Activated T-cell treated with anti-CD3 and anti-CD28 coated beads, Interleukin-2, amount 50 U/mL, for 72 hours (primary cell): ENCODE data around the gene ZFAND6. TPM values are rescaled to one million over a fixed set of nuclear protein-coding genes. Genes with fewer than 3 reads are reported as not detected.
A peak's percentile ranks its signal among the peaks of the same experiment; 100 is the strongest.
"Not testable (repeated sequence)": the region's sequence is repeated elsewhere in the genome, so short reads cannot be mapped to it uniquely, and the experiment has no call there.

ENCODE experiments used
- ATAC-seq, 2 donors: fragments of 150-1000 bp; cut with Tn5 transposase; replicated peaks in 1 of 2; 2 replicates each; pipeline ENCODE4 v1.10.0; 2021; ENCODE audit warnings: moderate library complexity in 2 of 2, mild to moderate bottlenecking in 1 of 2
- DNase-seq, 2 donors: peaks; one replicate each; pipeline ENCODE4 v3.0.0; 2021 to 2022; ENCODE audit warnings: mixed read lengths in 1 of 2
- H3K27ac Mint-ChIP-seq: one replicate; pipeline ENCODE4 v1.8.0; 2022; ENCODE audit warnings: mild to moderate bottlenecking, moderate library complexity, mixed read lengths
- H3K27me3 Mint-ChIP-seq: one replicate; pipeline ENCODE4 v1.8.0; 2022; ENCODE audit warnings: low read depth, mixed read lengths
- H3K36me3 Mint-ChIP-seq, 2 donors: one replicate each; pipeline ENCODE4 v1.8.0; 2022; ENCODE audit warnings: mixed read lengths in 2 of 2, mild to moderate bottlenecking in 1 of 2; ENCODE audit not compliant: insufficient read depth in 2 of 2
- H3K4me1 Mint-ChIP-seq: one replicate; pipeline ENCODE4 v1.8.0; 2022; ENCODE audit warnings: low read depth, mixed read lengths
- H3K4me3 Mint-ChIP-seq, 2 donors: one replicate each; pipeline ENCODE4 v1.8.0; 2022; ENCODE audit warnings: mild to moderate bottlenecking in 2 of 2, mixed read lengths in 2 of 2, moderate library complexity in 2 of 2
- H3K9me3 Mint-ChIP-seq, 2 donors: one replicate each; pipeline ENCODE4 v1.8.0; 2022; ENCODE audit warnings: mixed read lengths in 2 of 2
- total RNA-seq, 2 donors: library from RNA; stranded (reverse); gene quantifications; one replicate each; pipeline ENCODE4 v1.2.3, GENCODE V29; 2022

The ZFAND6 gene
- total RNA-seq, 2 donors from 2014 or later: 43.9 to 44.1 TPM

- H3K27me3 Mint-ChIP-seq: no peaks in the 10 kb centered on the region
Measured at GRCh38 chr15:80142646-80143045, 83.2 kb downstream of the ZFAND6 start.

GRCh38 chr15:80151148-80151547, 91.7 kb downstream of the ZFAND6 start:
- no peak for ATAC-seq
- DNase-seq: no peak
- Mint-ChIP-seq H3K9me3 (no peaks in the 10 kb centered on the region), H3K4me3 (no peak overlapping the region), H3K4me1 (peaks cover 33% of the 10 kb centered on the region), H3K36me3 (no peaks in the 10 kb centered on the region), H3K27ac (no peak overlapping the region), H3K27me3 (no peaks in the 10 kb centered on the region)

More at GRCh38 chr15:80142646-80143045, 83.2 kb downstream of the ZFAND6 start:
- no peak for ATAC-seq
- no peaks in the 10 kb centered on the region for H3K36me3 Mint-ChIP-seq
- H3K4me1 Mint-ChIP-seq: no peaks in the 10 kb centered on the region
- no peak overlapping the region for H3K27ac Mint-ChIP-seq
- no peaks in the 10 kb centered on the region for H3K9me3 Mint-ChIP-seq
- no peak overlapping the region for H3K4me3 Mint-ChIP-seq
- DNase-seq: no peak

GRCh38 chr15:80151576-80151975, 92.1 kb downstream of the ZFAND6 start:
- no peak for DNase-seq
- Mint-ChIP-seq H3K36me3 (no peaks in the 10 kb centered on the region), H3K27me3 (no peaks in the 10 kb centered on the region), H3K4me3 (peak overlapping the region; percentile 72 to 81), H3K4me1 (peaks cover 33% of the 10 kb centered on the region), H3K9me3 (no peaks in the 10 kb centered on the region), H3K27ac (no peak overlapping the region)
- ATAC-seq: no peak

GRCh38 chr15:80152180-80152895, 92.9 kb downstream of the ZFAND6 start:
- ATAC-seq: peak; percentile 74 to 78
- H3K27me3 Mint-ChIP-seq: no peaks in the 10 kb centered on the region
- peaks cover 33% of the 10 kb centered on the region for H3K4me1 Mint-ChIP-seq
- no peaks in the 10 kb centered on the region for H3K36me3 Mint-ChIP-seq
- H3K9me3 Mint-ChIP-seq: no peaks in the 10 kb centered on the region
- DNase-seq: peak; percentile 84 to 89
- peak overlapping the region; percentile 47 for H3K27ac Mint-ChIP-seq
- peak overlapping the region; percentile 81 to 91 for H3K4me3 Mint-ChIP-seq

- DNase-seq: peak; percentile 61 to 69
- peak; percentile 83 to 85 for ATAC-seq
- Mint-ChIP-seq H3K4me3 (peak within 1 kb of the TSS; percentile 81 to 91), H3K27me3 (no peaks in the 10 kb centered on the region), H3K27ac (peak within 1 kb of the TSS; percentile 88), H3K4me1 (peaks cover 33% of the 10 kb centered on the region), H3K9me3 (no peaks in the 10 kb centered on the region), H3K36me3 (no peaks in the 10 kb centered on the region)
Measured at GRCh38 chr15:80152896-80153876, 93.7 kb downstream of the ZFAND6 start, which contains the start of gene FAH. Gene FAH (plus strand): TSS chr15:80152999. CDS start chr15:80153055, 56 bp downstream.

- no peak for DNase-seq
- Mint-ChIP-seq H3K4me1 (peaks cover 33% of the 10 kb centered on the region), H3K27ac (peak overlapping the region; percentile 88), H3K27me3 (no peaks in the 10 kb centered on the region), H3K9me3 (no peaks in the 10 kb centered on the region), H3K36me3 (no peaks in the 10 kb centered on the region), H3K4me3 (peak overlapping the region; percentile 81 to 91)
- no peak for ATAC-seq
Measured at GRCh38 chr15:80153900-80154299, 94.4 kb downstream of the ZFAND6 start.

GRCh38 chr15:80154336-80154735, 94.9 kb downstream of the ZFAND6 start:
- Mint-ChIP-seq H3K9me3 (no peaks in the 10 kb centered on the region), H3K27me3 (no peaks in the 10 kb centered on the region), H3K27ac (peak overlapping the region; percentile 11), H3K4me1 (peaks cover 36% of the 10 kb centered on the region), H3K36me3 (peaks cover under 1 to 1% of the 10 kb centered on the region in 2 donors), H3K4me3 (peak overlapping the region; percentile 81 to 91)
- ATAC-seq (no peak), DNase-seq (no peak)

GRCh38 chr15:80155001-80155377, 95.5 kb downstream of the ZFAND6 start:
- Mint-ChIP-seq H3K36me3 (peaks cover 3 to 7% of the 10 kb centered on the region in 2 donors), H3K27me3 (no peaks in the 10 kb centered on the region), H3K9me3 (no peaks in the 10 kb centered on the region), H3K4me1 (peaks cover 42% of the 10 kb centered on the region), H3K27ac (peak overlapping the region; percentile 11), H3K4me3 (peak overlapping the region; percentile 51 to 81)
- ATAC-seq (no peak), DNase-seq (no peak)

- H3K4me1 Mint-ChIP-seq: peaks cover 48% of the 10 kb centered on the region
- H3K9me3 Mint-ChIP-seq, ATAC-seq, H3K27me3 Mint-ChIP-seq, DNase-seq, H3K36me3 Mint-ChIP-seq, H3K27ac Mint-ChIP-seq: not testable (repeated sequence)
- H3K4me3 Mint-ChIP-seq: peak overlapping the region in 1 of 2 donors; percentile 81
Measured at GRCh38 chr15:80155378-80156175, 96.1 kb downstream of the ZFAND6 start.

- no peaks in the 10 kb centered on the region for H3K27me3 Mint-ChIP-seq
- no peaks in the 10 kb centered on the region for H3K9me3 Mint-ChIP-seq
- H3K27ac Mint-ChIP-seq: no peak overlapping the region
- peaks cover 55% of the 10 kb centered on the region for H3K4me1 Mint-ChIP-seq
- H3K36me3 Mint-ChIP-seq: peaks cover 3 to 9% of the 10 kb centered on the region in 2 donors
- DNase-seq: no peak
- ATAC-seq: no peak
- H3K4me3 Mint-ChIP-seq: no peak overlapping the region
Measured at GRCh38 chr15:80156176-80156720, 96.8 kb downstream of the ZFAND6 start.

GRCh38 chr15:80157215-80157614, 97.7 kb downstream of the ZFAND6 start:
- no peak overlapping the region for H3K4me3 Mint-ChIP-seq
- no peak overlapping the region for H3K27ac Mint-ChIP-seq
- DNase-seq (no peak), ATAC-seq (no peak)
- H3K9me3 Mint-ChIP-seq: no peaks in the 10 kb centered on the region
- H3K36me3 Mint-ChIP-seq: peaks cover 3 to 14% of the 10 kb centered on the region in 2 donors
- no peaks in the 10 kb centered on the region for H3K27me3 Mint-ChIP-seq
- peaks cover 51% of the 10 kb centered on the region for H3K4me1 Mint-ChIP-seq

- Mint-ChIP-seq H3K27me3 (no peaks in the 10 kb centered on the region), H3K27ac (no peak overlapping the region), H3K4me1 (peaks cover 41% of the 10 kb centered on the region), H3K9me3 (no peaks in the 10 kb centered on the region), H3K4me3 (no peak overlapping the region), H3K36me3 (peaks cover 7 to 25% of the 10 kb centered on the region in 2 donors)
- DNase-seq (no peak), ATAC-seq (no peak)
Measured at GRCh38 chr15:80159301-80159700, 99.8 kb downstream of the ZFAND6 start.
